ENCODE measurements around the gene DEFB131A.
"Not testable (repeated sequence)": the region's sequence is repeated elsewhere in the genome, so short reads cannot be mapped to it uniquely, and the experiment has no call there.

DNA sequence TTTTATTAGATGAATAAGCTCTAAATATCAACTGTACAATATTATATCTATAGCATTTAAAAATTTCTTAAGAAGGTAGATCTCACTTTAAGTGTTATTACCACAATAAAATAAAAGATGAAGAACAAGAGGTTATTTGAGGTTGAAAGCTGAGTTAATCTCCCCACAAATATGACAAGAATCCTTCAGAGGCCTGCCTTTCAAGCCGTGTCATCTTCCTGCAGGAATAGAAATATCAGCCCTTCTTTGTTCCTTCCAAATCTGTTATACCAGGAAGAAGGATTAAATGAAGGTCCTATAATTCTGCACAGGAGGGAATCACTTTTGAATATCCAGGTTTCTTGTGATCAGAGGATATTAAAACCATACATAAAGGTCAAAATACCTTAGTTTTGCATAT is 18.3 kb upstream of the DEFB131A start:
- TF ChIP-seq POLR2A (IDR thresholded peaks at IDR 0.05; ENCODE audit: low read depth), result not testable (repeated sequence)
- TF ChIP-seq, protein P1, sequence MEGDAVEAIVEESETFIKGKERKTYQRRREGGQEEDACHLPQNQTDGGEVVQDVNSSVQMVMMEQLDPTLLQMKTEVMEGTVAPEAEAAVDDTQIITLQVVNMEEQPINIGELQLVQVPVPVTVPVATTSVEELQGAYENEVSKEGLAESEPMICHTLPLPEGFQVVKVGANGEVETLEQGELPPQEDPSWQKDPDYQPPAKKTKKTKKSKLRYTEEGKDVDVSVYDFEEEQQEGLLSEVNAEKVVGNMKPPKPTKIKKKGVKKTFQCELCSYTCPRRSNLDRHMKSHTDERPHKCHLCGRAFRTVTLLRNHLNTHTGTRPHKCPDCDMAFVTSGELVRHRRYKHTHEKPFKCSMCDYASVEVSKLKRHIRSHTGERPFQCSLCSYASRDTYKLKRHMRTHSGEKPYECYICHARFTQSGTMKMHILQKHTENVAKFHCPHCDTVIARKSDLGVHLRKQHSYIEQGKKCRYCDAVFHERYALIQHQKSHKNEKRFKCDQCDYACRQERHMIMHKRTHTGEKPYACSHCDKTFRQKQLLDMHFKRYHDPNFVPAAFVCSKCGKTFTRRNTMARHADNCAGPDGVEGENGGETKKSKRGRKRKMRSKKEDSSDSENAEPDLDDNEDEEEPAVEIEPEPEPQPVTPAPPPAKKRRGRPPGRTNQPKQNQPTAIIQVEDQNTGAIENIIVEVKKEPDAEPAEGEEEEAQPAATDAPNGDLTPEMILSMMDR (IDR thresholded peaks at IDR 0.05), result not testable (repeated sequence)

All from esophagus muscularis mucosa (tissue), 3 donors.